ENCODE results near the gene SLC3A2. TPM values are rescaled to one million over a fixed set of nuclear protein-coding genes. Genes with fewer than 3 reads are reported as not detected.

The SLC3A2 gene
- total RNA-seq, 8 experiments from 2014 or later, result 97.8 to 428 (median 211) TPM

- in situ Hi-C loops (cut with MboI; ENCODE audit: low pct_unique_long_range_greater_than_20kb in 2 of 9, low sequenced_read_pairs in 9 of 9, unreplicated experiment in 9 of 9), result loop anchor here in 8 of 9 experiments (5.0 to 25.0 kb wide), 5 partner anchors 113 to 753 kb away; partner anchors contain the start of gene ATL3 (in 1 of the 8)
- H3K4me3 ChIP-seq, result no peak overlapping the region
- 43 to 89% (median 80%) methylated on average over 1 to 7 of the region's 24 CpGs; no CpG with 5 or more reads in 7 of the 10 experiments for WGBS, 10 experiments
- H3K4me1 ChIP-seq (replicated peaks in 1 of 2), result no peaks in the 10 kb centered on the region
- no peak overlapping the region for H3K27ac ChIP-seq
- peak; percentile 38 to 93 (median 59) for ATAC-seq (replicated peaks in 6 of 8)
Observed at GRCh38 chr11:62909107-62909894, 28.6 kb downstream of the SLC3A2 start.

DNA sequence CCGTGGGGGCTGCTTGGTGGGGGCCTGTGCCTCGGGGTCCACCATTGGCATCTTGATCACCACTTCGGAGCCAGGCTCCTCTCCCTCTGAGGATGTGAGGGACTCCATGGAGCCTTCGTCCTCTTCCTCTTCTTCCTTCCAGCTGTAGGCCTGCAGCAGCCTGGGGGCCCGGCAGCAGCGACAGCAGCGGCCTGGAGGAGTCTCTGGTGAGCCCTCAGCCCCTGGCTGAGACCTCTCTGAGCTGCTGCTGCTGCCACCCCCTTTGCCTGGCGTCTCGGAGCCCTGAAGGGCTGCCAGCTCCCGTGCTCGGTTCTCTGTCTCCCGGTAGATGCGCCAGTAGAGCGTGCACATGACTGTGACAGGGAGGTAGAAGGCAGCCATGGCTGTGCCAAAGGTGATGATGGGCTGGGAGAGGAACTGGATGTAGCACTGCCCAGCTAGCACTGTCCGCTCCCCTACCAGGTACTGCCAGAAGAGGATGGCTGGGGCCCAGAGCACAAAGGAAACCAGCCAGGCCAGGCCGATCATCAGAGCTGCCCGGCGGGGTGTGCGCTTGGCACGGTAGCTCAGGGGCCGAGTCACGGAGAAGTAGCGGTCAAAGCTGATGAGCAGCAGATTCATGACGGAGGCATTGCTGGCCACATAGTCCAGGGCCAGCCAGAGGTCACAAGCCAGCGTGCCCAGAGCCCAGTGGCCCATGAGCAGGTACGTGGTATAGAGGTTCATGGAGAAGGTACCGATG, 29.6 kb downstream of the SLC3A2 start:
- no peak for ATAC-seq (replicated peaks in 6 of 8)
- Histone ChIP-seq H3K4me1 (replicated peaks in 1 of 2) (no peaks in the 10 kb centered on the region), H3K27ac (no peak overlapping the region), H3K4me3 (no peak overlapping the region)
- 35 to 100% (median 94%) methylated on average over 1 to 4 of the region's 27 CpGs; no CpG with 5 or more reads in 6 of the 10 experiments for WGBS, 10 experiments
- in situ Hi-C loops (cut with MboI; ENCODE audit: low pct_unique_long_range_greater_than_20kb in 2 of 9, low sequenced_read_pairs in 9 of 9, unreplicated experiment in 9 of 9), result loop anchor here in 4 of 9 experiments (10.0 to 25.0 kb wide), 4 partner anchors 94 to 752 kb away; partner anchors contain the start of gene ATL3 (in 1 of the 4)

DNA sequence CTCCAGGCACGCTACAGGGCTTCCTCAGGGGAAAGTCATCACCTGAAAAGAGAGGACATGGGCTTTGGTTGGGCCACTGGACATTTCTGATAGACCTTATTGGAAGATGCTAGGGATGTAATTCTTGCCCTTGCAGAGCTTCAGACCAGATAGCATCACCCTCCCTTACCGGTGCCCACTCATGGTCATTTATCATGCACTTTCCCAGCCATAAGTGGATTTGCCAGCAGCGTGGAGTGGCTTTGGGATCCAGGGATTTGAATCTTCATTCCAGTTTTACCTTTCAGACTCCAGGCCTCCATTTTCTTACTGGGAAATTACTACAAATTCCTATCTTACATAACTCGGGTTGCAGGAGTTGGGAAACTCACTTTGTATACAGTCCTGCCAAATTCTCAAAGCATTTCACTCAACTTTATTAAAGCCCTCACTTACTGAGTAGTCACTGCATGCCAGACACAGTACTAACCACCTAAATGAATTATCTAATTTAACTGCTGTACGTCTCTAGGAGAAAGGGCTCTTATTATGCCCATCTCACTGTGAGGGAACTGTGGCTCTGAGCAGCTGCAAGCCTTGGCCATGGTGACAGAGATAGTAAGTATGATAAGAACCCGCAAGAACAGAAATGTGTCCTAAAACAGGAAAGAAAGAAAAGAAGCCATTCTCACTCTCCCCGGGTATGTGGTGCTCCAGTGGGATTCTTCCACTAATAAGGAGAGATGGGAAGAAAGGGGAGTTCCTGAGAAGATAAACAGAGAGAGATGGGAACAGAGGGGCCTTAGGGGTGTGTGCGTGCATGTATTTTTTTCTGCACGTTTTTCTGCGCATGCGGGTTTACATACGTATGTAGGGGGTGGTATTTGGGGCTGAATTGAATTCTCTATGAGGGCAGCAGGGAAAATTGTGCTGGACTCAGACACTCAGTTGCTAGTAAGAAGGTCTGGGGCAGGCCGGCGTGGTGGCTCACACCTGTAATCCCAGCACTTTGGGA, 30.7 kb downstream of the SLC3A2 start:
- no peak overlapping the region for H3K4me3 ChIP-seq
- H3K4me1 ChIP-seq (replicated peaks in 1 of 2), result no peaks in the 10 kb centered on the region
- in situ Hi-C loops (cut with MboI; ENCODE audit: low pct_unique_long_range_greater_than_20kb in 2 of 9, low sequenced_read_pairs in 9 of 9, unreplicated experiment in 9 of 9), result loop anchor here in 4 of 9 experiments (10.0 to 25.0 kb wide), 4 partner anchors 93 to 751 kb away; partner anchors contain the start of gene ATL3 (in 1 of the 4)
- 33 to 100% (median 76%) methylated on average over 3 to 12 of the region's 14 CpGs for WGBS, 10 experiments
- no peak for ATAC-seq (replicated peaks in 6 of 8)
- no peak overlapping the region for H3K27ac ChIP-seq

GRCh38 chr11:62912268-62912667, 31.6 kb downstream of the SLC3A2 start:
- Histone ChIP-seq H3K4me1 (replicated peaks in 1 of 2) (no peaks in the 10 kb centered on the region), H3K4me3 (no peak overlapping the region), H3K27ac (no peak overlapping the region)
- no peak for ATAC-seq (replicated peaks in 6 of 8)
- in situ Hi-C loops (cut with MboI; ENCODE audit: low pct_unique_long_range_greater_than_20kb in 2 of 9, low sequenced_read_pairs in 9 of 9, unreplicated experiment in 9 of 9), result loop anchor here in 4 of 9 experiments (10.0 to 25.0 kb wide), 4 partner anchors 93 to 750 kb away; partner anchors contain the start of gene ATL3 (in 1 of the 4)
- WGBS, 10 experiments, result 59 to 100% (median 88%) methylated on average over 1 to 2 of the region's 3 CpGs; no CpG with 5 or more reads in 7 of the 10 experiments

- ATAC-seq (replicated peaks in 6 of 8), result no peak
- no peak overlapping the region for H3K27ac ChIP-seq
- in situ Hi-C loops (cut with MboI; ENCODE audit: low pct_unique_long_range_greater_than_20kb in 2 of 9, low sequenced_read_pairs in 9 of 9, unreplicated experiment in 9 of 9), result loop anchor here in 4 of 9 experiments (10.0 to 25.0 kb wide), 4 partner anchors 90 to 748 kb away; partner anchors contain the start of gene ATL3 (in 1 of the 4)
- H3K4me3 ChIP-seq, result no peak overlapping the region
- no peaks in the 10 kb centered on the region for H3K4me1 ChIP-seq (replicated peaks in 1 of 2)
- WGBS, 10 experiments, result 13 to 100% (median 73%) methylated on average over 1 of the region's 1 CpG; no CpG with 5 or more reads in 7 of the 10 experiments
Observed at GRCh38 chr11:62914416-62914815, 33.7 kb downstream of the SLC3A2 start.

- H3K27ac ChIP-seq, result no peak overlapping the region
- no peak overlapping the region for H3K4me3 ChIP-seq
- peaks cover 0 to 9% of the 10 kb centered on the region in 2 donors for H3K4me1 ChIP-seq (replicated peaks in 1 of 2)
- 41 to 100% (median 68%) methylated on average over 1 to 5 of the region's 11 CpGs; no CpG with 5 or more reads in 1 of the 10 experiments for WGBS, 10 experiments
- no peak for ATAC-seq (replicated peaks in 6 of 8)
- in situ Hi-C loops (cut with MboI; ENCODE audit: low pct_unique_long_range_greater_than_20kb in 2 of 9, low sequenced_read_pairs in 9 of 9, unreplicated experiment in 9 of 9), result loop anchor here in 4 of 9 experiments (10.0 to 25.0 kb wide), 4 partner anchors 87 to 744 kb away; partner anchors contain the start of gene ATL3 (in 1 of the 4)
Observed at GRCh38 chr11:62917906-62918502, 37.3 kb downstream of the SLC3A2 start.

- WGBS, 10 experiments, result 35 to 77% (median 66%) methylated on average over 1 to 2 of the region's 5 CpGs; no CpG with 5 or more reads in 6 of the 10 experiments
- peak in 1 of 8 experiments; percentile 14 for ATAC-seq (replicated peaks in 6 of 8)
- in situ Hi-C loops (cut with MboI; ENCODE audit: low pct_unique_long_range_greater_than_20kb in 2 of 9, low sequenced_read_pairs in 9 of 9, unreplicated experiment in 9 of 9), result loop anchor here in 4 of 9 experiments (10.0 to 25.0 kb wide), 4 partner anchors 86 to 744 kb away; partner anchors contain the start of gene ATL3 (in 1 of the 4)
- H3K4me3 ChIP-seq, result no peak overlapping the region
- no peak overlapping the region for H3K27ac ChIP-seq
- H3K4me1 ChIP-seq (replicated peaks in 1 of 2), result peaks cover 0 to 12% of the 10 kb centered on the region in 2 donors
Observed at GRCh38 chr11:62918531-62918930, 37.8 kb downstream of the SLC3A2 start.

GRCh38 chr11:62919476-62919875, 38.8 kb downstream of the SLC3A2 start:
- in situ Hi-C loops (cut with MboI; ENCODE audit: low pct_unique_long_range_greater_than_20kb in 2 of 9, low sequenced_read_pairs in 9 of 9, unreplicated experiment in 9 of 9), result loop anchor here in 4 of 9 experiments (10.0 to 25.0 kb wide), 4 partner anchors 85 to 743 kb away; partner anchors contain the start of gene ATL3 (in 1 of the 4)
- ATAC-seq (replicated peaks in 6 of 8), result no peak
- 20 to 92% (median 85%) methylated on average over 1 to 6 of the region's 10 CpGs; no CpG with 5 or more reads in 7 of the 10 experiments for WGBS, 10 experiments
- H3K4me3 ChIP-seq, result no peak overlapping the region
- peaks cover 0 to 15% of the 10 kb centered on the region in 2 donors for H3K4me1 ChIP-seq (replicated peaks in 1 of 2)
- H3K27ac ChIP-seq, result no peak overlapping the region

GRCh38 chr11:62919898-62920640, 39.4 kb downstream of the SLC3A2 start:
- no peak overlapping the region for H3K27ac ChIP-seq
- WGBS, 10 experiments, result 37 to 80% (median 80%) methylated on average over 1 to 7 of the region's 11 CpGs; no CpG with 5 or more reads in 7 of the 10 experiments
- H3K4me3 ChIP-seq, result no peak overlapping the region
- ATAC-seq (replicated peaks in 6 of 8), result no peak
- H3K4me1 ChIP-seq (replicated peaks in 1 of 2), result peaks cover 0 to 15% of the 10 kb centered on the region in 2 donors
- in situ Hi-C loops (cut with MboI; ENCODE audit: low pct_unique_long_range_greater_than_20kb in 2 of 9, low sequenced_read_pairs in 9 of 9, unreplicated experiment in 9 of 9), result loop anchor here in 4 of 9 experiments (10.0 to 25.0 kb wide), 4 partner anchors 85 to 742 kb away; partner anchors contain the start of gene ATL3 (in 1 of the 4)

DNA sequence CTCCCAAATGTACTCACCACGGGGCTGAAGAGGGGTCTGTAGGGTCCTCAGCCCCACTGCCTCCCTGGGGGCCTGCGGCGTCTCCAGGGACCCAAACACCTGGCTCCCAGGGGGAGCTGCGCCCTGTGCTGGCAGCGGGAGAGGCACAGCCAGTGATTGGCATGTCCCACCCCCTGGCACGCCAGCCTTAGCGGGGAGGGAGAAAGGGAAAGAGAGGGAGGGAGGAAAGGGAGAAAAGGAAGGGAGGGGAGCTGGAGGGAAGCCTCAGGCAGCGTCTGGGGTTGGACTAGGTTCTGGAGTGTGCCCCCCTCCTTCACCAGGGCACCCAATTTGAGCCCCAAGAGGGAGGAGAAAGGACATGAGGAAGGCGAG, 40.5 kb downstream of the SLC3A2 start, which contains the start of gene CHRM1:
Gene CHRM1, minus strand, starts transcription at position 163 of the 372 bp plus-strand sequence. CDS start 10,263 bp downstream, outside the sequence.
- Histone ChIP-seq H3K4me1 (replicated peaks in 1 of 2) (peaks cover 0 to 18% of the 10 kb centered on the region in 2 donors), H3K4me3 (no peak within 1 kb of the TSS), H3K27ac (no peak within 1 kb of the TSS)
- in situ Hi-C loops (cut with MboI; ENCODE audit: low pct_unique_long_range_greater_than_20kb in 2 of 9, low sequenced_read_pairs in 9 of 9, unreplicated experiment in 9 of 9), result loop anchor here in 3 of 9 experiments (25.0 kb wide), 3 partner anchors 291 to 741 kb away; partner anchors contain the start of gene ATL3 (in 1 of the 3)
- WGBS, 10 experiments, result no CpG with 5 or more reads among the region's 9 CpGs
- ATAC-seq (replicated peaks in 6 of 8), result peak in 7 of 8 experiments; percentile 7 to 37 (median 21)

Data from motor neuron (in vitro differentiated cells).